HG02973 (cell line): ENCODE measurements around the gene RPS14.
"Not testable (repeated sequence)": the region's sequence is repeated elsewhere in the genome, so short reads cannot be mapped to it uniquely, and the experiment has no call there.

ENCODE experiments used
- ATAC-seq: cut with Tn5 transposase; IDR thresholded peaks from one replicate; pipeline ENCODE4 v1.9.1; 2021; ENCODE audit warnings: moderate library complexity; ENCODE audit not compliant: unreplicated experiment

Gene RPS14

DNA sequence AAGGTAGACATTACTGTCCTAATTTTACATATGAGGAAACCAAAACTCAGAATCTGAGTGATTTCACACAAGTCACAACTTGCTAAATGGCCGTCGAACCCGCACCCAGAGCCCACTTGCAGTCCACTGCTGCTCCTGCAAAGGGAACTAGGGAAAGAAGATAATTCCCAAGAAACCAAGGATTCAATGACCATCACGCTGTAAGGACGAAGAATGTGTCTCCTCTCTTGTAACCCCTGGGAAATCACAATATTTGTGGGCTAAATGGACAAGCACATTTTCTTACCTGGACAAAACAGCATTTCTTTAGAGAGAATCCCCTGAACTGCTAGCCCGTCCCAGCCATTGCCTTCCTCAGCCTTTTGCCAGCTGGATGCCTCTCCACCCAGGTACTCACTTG, 2.4 kb downstream of the RPS14 start:
- no peak for ATAC-seq

DNA sequence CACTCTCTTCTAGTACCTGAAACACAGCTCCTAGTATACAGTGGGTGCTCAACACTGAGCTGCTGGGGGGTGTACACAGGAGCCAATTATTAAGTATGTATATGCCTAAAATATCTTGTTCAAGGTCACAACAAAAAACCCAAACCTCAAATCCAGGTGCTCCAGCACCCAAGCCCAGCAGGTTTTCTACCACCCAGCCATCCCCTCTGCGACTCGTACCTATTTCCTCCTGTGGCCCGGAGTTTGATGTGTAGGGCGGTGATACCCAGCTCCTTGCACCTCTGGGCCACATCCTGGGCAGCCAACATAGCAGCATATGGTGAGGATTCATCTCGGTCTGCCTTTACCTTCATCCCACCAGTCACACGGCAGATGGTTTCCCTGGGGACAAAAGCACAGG, 3.0 kb downstream of the RPS14 start:
- no peak for ATAC-seq

GRCh38 chr5:150446088-150446487, 3.5 kb downstream of the RPS14 start:
- no peak for ATAC-seq

GRCh38 chr5:150444770-150445169, 4.8 kb downstream of the RPS14 start:
- no peak for ATAC-seq

DNA sequence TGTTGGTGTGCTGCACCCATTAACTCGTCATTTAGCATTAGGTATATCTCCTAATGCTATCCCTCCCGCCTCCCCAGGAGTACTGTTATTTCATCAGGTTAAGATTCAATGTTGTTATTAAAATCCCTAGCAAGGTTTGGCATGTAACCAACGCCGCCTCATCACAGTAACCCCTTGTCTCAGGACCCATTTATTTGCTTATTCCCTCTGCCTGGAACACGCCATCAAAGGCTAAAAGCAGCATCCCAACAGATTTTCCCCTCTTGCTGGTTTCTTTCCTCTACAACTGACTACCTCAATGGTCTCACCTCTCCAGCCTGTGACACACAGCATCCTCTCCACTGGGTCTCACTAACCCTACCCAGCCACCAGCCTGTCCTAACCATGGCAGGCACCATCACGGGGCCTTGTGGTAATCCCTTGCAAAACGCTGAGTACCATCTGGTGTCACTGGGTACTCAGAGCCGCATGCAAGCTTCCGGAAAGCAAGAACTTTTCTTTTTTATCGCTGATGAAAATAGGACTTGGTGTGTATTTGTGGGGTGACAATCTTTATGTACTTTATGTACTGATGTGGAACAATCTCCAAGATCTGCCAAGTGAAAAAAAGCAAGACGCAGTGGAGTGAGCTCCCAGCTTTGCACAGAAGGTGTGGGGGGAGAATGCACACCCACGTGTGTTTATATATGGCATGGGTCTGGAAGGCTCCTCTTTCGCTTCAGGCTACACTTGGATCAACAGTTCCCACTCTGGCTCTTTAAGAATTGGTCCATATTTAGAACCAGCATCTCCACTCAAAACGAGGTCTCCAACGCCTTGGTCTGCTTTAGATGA, 6.1 kb downstream of the RPS14 start:
- no peak for ATAC-seq

- no peak for ATAC-seq
Measured at GRCh38 chr5:150442699-150443080, 6.8 kb downstream of the RPS14 start.

GRCh38 chr5:150441813-150442698, 7.5 kb downstream of the RPS14 start:
- no peak for ATAC-seq

- no peak for ATAC-seq
Measured at GRCh38 chr5:150440948-150441812, 8.4 kb downstream of the RPS14 start.

DNA sequence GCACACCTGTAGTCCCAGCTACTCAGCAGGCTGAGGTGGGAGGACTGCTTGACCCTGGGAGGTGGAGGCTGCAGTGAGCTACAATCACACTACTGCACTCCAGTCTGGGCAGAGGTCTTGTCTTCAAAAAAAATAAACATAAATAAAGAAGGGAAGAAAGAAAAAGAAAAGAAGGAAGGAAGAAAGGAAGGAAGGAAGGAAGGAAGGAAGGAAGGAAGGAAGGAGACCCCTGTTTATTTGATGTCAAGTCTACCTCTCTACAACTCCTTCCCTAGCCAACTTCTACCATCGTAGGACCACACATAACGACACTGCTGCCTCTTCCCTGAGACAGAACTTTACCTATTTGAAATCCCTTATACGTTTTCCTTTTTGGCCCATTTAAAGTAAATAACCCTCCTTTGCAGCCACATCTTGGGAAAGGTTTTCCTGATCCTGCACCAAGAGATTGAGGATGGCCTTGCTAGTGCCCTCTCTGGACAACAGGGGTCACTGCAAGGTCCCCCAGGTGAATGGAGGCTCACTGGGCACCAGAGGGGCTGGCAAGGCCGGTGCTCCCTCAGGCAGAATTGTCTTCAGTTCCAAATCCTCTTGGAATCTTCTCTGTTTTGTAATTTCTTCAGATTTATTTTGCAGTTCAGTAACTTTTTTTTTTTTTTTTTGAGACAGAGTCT, 10.5 kb downstream of the RPS14 start:
- no peak for ATAC-seq

DNA sequence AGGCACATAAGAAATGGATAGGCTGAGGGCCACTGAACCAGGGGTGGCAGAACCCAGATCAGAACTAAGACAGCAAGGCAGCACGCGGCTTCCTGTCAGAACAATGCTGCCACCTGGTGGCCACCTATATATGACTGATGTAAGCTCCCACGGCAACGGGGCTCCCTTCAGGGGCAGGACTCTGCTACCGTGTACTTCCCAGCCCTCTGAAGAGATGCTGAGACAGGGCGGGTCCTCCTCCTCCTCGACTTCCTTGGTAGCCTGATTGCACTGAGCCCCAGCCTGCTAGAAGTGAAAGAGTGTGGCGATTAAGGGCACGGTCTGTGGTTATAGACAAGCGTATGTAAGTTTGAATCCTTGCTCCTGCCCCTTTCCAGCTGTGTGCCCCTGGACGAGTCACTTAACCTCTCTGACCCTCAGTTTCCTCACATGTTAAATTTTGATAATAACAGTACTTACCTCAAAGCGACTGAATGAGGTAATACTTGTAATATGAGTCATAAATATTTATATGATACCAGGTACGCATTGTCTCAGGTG, 13.3 kb downstream of the RPS14 start:
- peak; percentile 94 for ATAC-seq

DNA sequence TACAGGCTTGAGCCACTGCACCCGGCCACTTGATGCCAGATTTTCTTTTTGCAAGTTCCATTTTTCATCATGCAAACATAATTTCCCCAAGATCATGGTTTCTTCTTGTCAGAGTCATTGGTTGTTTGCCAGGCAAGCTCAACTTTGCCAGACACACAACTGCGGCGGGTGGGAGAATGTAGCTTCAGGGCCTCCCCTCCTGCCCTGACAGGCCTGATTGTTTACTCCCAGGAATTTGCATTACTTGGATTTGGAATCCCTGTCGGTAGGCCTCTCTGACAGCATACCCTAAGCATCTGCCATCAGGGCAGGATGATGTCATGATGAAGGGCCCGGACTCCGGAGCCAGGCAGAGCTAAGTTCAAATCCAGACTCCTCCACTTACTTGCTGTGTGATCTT, 15.1 kb downstream of the RPS14 start:
- no peak for ATAC-seq

DNA sequence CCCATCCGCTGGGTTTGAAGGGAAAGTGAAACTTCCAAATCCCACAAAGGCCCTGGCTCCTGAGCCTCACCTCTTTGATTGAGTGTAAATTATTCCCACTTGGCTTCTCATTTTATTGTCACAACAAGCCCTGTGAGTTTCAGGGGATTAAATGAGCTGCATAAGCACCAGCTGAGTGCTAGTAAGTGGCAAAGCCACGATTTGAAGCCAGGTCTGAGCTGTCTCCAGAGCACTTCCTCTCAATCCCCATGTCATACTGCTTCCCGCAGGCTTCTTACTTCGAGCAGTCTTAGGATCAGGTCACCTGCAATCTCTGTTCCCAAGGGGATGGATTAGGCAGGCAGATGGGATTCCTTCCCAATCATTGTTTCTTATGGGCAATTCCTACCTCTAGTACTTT, 18.0 kb downstream of the RPS14 start:
- no peak for ATAC-seq

- ATAC-seq: no peak
Measured at GRCh38 chr5:150431048-150431447, 18.5 kb downstream of the RPS14 start.

- ATAC-seq: peak; percentile 56
Measured at GRCh38 chr5:150429410-150429873, 20.1 kb downstream of the RPS14 start.

DNA sequence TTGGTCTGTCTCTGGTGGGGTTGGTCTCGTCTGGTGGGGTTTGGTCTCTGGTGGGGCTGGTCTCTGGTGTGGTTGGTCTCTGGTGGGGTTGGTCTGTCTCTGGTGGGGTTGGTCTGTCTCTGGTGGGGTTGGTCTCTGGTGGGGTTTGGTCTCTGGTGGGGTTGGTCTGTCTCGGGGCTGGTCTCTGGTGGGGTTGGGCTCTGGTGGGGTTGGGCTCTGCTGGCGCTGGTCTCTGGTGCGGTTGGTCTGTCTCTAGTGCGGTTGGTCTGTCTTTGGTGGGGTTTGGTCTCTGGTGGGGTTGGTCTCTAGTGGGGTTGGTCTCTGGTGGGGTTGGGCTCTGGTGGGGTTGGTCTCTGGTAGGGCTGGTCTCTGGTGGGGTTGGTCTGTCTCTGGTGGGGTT, 20.6 kb downstream of the RPS14 start:
- ATAC-seq: no peak

- ATAC-seq: no peak
Measured at GRCh38 chr5:150428106-150428876, 21.2 kb downstream of the RPS14 start.

DNA sequence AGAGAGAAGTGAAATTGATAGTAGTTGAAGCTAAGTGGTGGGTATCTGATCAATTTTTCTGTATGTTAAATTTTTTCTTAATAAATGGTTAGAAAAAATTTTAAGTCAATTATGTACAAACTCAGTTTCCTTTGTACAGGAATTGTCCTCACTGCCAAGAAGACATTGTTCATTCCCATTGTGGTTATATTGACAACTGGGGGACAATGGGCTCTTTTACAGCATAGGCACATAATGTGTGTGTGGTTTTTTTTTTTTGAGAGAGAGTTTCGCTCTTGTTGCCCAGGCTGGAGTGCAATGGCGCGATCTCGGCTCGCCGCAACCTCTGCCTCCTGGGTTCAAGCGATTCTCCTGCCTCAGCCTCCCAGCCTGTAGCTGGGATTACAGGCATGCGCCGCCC, 23.4 kb downstream of the RPS14 start:
- ATAC-seq: not testable (repeated sequence)

DNA sequence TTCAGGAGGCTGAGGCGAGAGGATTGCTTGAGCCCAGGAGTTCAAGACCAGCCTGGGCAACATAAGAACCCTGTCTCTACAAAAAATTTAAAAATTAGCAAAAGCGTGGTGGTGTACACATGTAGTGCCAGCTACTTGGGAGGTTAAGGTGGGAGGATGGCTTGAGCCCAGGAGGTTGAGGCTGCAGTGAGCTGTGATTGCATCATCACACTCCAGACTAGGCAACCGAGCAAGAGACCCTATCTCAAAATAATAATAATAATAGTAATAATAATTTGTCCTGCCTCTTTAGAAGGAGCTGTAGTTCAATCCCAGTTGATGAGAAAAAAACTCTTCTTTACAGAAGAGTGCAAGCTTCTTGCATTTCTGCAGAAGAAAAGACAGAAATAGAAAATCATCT, 26.8 kb downstream of the RPS14 start:
- no peak for ATAC-seq

DNA sequence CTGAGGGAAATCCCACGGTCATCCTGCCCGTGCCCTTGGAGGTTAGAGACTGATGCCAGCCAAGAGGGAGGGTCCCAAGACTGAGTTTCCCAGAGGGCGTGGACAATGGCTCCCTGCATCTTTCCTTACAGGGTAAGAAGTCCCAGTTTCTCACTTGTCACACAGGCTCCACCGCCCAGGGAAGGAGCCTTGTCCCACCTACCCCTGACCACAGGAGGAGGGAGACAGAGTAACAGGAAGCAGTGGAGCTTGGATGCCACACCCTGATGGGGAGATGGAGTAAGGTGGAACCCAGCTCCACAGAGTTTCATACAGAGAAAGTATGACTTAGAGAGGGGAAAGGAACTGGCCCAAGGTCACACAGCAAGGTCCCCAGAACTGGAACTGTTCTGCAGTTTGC, 27.5 kb downstream of the RPS14 start:
- ATAC-seq: no peak
